Urothelium cell line (cell line): Measurements from ENCODE around the gene PARN.

ENCODE experiments used
- DNase-seq: peaks from one replicate; pipeline ENCODE4 v3.0.0; 2011; ENCODE audit warnings: low spot score, mixed read lengths
- FAIRE-seq: peaks from 2 replicates; lab custom pipeline; 2011; peaks lifted over from hg19 to GRCh38; lab: Jason Lieb, UNC

PARN gene

GRCh38 chr16:14476183-14476582, 153.9 kb downstream of the PARN start:
- DNase-seq (no peak), FAIRE-seq (no peak)

- no peak for FAIRE-seq
- no peak for DNase-seq
These were observed 154.5 kb downstream of the PARN start for GRCh38 chr16:14475370-14476139.

GRCh38 chr16:14473488-14473887, 156.6 kb downstream of the PARN start:
- DNase-seq (no peak), FAIRE-seq (no peak)

GRCh38 chr16:14472357-14472756, 157.7 kb downstream of the PARN start:
- DNase-seq, result no peak
- no peak for FAIRE-seq

- no peak for DNase-seq
These were observed 159.3 kb downstream of the PARN start for GRCh38 chr16:14470788-14471187.

GRCh38 chr16:14465799-14466198, 164.3 kb downstream of the PARN start:
- DNase-seq, result no peak
- no peak for FAIRE-seq

More at GRCh38 chr16:14470788-14471187, 159.3 kb downstream of the PARN start:
- no peak for FAIRE-seq

- DNase-seq (no peak), FAIRE-seq (no peak)
These were observed 165.3 kb downstream of the PARN start for GRCh38 chr16:14464796-14465195.

GRCh38 chr16:14464192-14464591, 165.9 kb downstream of the PARN start:
- no peak for DNase-seq

GRCh38 chr16:14462811-14463210, 167.2 kb downstream of the PARN start:
- no peak for FAIRE-seq
- no peak for DNase-seq

More at GRCh38 chr16:14464192-14464591, 165.9 kb downstream of the PARN start:
- FAIRE-seq, result no peak

GRCh38 chr16:14460726-14461125, 169.3 kb downstream of the PARN start:
- FAIRE-seq (no peak), DNase-seq (no peak)

GRCh38 chr16:14458576-14458975, 171.5 kb downstream of the PARN start:
- FAIRE-seq (no peak), DNase-seq (no peak)

GRCh38 chr16:14456793-14457481, 173.1 kb downstream of the PARN start:
- DNase-seq (peak; percentile 31), FAIRE-seq (no peak)

- no peak for FAIRE-seq
These were observed 174.5 kb downstream of the PARN start for GRCh38 chr16:14455573-14455972.

GRCh38 chr16:14454391-14454790, 175.7 kb downstream of the PARN start:
- DNase-seq, result no peak
- no peak for FAIRE-seq

More at GRCh38 chr16:14455573-14455972, 174.5 kb downstream of the PARN start:
- DNase-seq, result peak; percentile 49

GRCh38 chr16:14452066-14452465, 178.0 kb downstream of the PARN start:
- FAIRE-seq, result no peak

GRCh38 chr16:14450846-14451245, 179.2 kb downstream of the PARN start:
- DNase-seq (no peak), FAIRE-seq (no peak)

More at GRCh38 chr16:14452066-14452465, 178.0 kb downstream of the PARN start:
- no peak for DNase-seq

- DNase-seq (no peak), FAIRE-seq (no peak)
These were observed 180.1 kb downstream of the PARN start for GRCh38 chr16:14449790-14450480.

- DNase-seq (no peak), FAIRE-seq (no peak)
These were observed 180.7 kb downstream of the PARN start for GRCh38 chr16:14449334-14449733.

- FAIRE-seq, result no peak
These were observed 181.2 kb downstream of the PARN start for GRCh38 chr16:14448879-14449278.

GRCh38 chr16:14447783-14448182, 182.3 kb downstream of the PARN start:
- no peak for FAIRE-seq
- DNase-seq, result no peak

More at GRCh38 chr16:14448879-14449278, 181.2 kb downstream of the PARN start:
- DNase-seq, result no peak

GRCh38 chr16:14446796-14447195, 183.3 kb downstream of the PARN start:
- DNase-seq (no peak), FAIRE-seq (no peak)
